D341Med (cell line): ENCODE measurements around the gene PIK3R6.

ENCODE experiments used
- DNase-seq: peaks from one replicate; pipeline ENCODE4 v3.0.0; 2012; ENCODE audit warnings: low spot score

Gene PIK3R6

GRCh38 chr17:8849311-8850041, 18.0 kb downstream of the PIK3R6 start:
- DNase-seq = no peak

GRCh38 chr17:8847891-8848290, 19.6 kb downstream of the PIK3R6 start:
- DNase-seq = no peak

GRCh38 chr17:8846768-8847211, 20.7 kb downstream of the PIK3R6 start:
- no peak for DNase-seq

- no peak for DNase-seq
Observed at GRCh38 chr17:8844229-8845218, 22.9 kb downstream of the PIK3R6 start.

- no peak for DNase-seq
Observed at GRCh38 chr17:8843344-8843743, 24.1 kb downstream of the PIK3R6 start.

- DNase-seq = no peak
Observed at GRCh38 chr17:8841844-8842243, 25.6 kb downstream of the PIK3R6 start.

GRCh38 chr17:8839410-8839935, 28.0 kb downstream of the PIK3R6 start:
- DNase-seq = no peak

GRCh38 chr17:8838551-8839095, 28.9 kb downstream of the PIK3R6 start:
- no peak for DNase-seq

- DNase-seq = no peak
Observed at GRCh38 chr17:8837563-8838075, 29.9 kb downstream of the PIK3R6 start.

GRCh38 chr17:8836821-8837562, 30.5 kb downstream of the PIK3R6 start:
- no peak for DNase-seq

GRCh38 chr17:8835631-8836364, 31.7 kb downstream of the PIK3R6 start:
- no peak for DNase-seq

- no peak for DNase-seq
Observed at GRCh38 chr17:8835106-8835505, 32.4 kb downstream of the PIK3R6 start.

GRCh38 chr17:8832711-8833352, 34.6 kb downstream of the PIK3R6 start:
- DNase-seq = peak; percentile 58

GRCh38 chr17:8831234-8831849, 36.1 kb downstream of the PIK3R6 start:
- DNase-seq = no peak

- no peak for DNase-seq
Observed at GRCh38 chr17:8830141-8830540, 37.3 kb downstream of the PIK3R6 start.

- DNase-seq = no peak
Observed at GRCh38 chr17:8829036-8829941, 38.2 kb downstream of the PIK3R6 start.

- DNase-seq = no peak
Observed at GRCh38 chr17:8828517-8828875, 39.0 kb downstream of the PIK3R6 start.

GRCh38 chr17:8826808-8827435, 40.6 kb downstream of the PIK3R6 start:
- DNase-seq = no peak
